Measurements from ENCODE around the gene PGM1.

The PGM1 gene

GRCh38 chr1:63601463-63601862, 8.3 kb downstream of the PGM1 start:
- no peak for DNase-seq

DNA sequence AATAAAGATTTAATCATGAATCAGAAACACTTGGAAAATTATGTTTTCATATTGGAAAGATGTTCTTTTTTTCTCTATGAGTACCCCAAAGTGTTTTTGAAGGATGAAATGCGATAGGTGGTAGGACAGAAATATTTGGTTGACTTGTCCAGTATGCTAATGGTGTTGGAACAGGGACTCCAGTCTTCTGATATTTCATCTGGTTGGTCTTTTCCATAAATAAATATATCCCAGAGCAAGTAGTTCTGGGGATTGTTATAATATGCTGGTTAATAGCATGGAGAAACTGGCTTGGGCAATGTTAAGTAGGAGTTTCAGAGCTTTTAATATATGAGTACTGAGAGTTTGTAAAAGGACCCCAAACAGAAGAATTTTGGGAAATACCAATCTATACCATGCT, 8.7 kb downstream of the PGM1 start:
- DNase-seq: no peak

DNA sequence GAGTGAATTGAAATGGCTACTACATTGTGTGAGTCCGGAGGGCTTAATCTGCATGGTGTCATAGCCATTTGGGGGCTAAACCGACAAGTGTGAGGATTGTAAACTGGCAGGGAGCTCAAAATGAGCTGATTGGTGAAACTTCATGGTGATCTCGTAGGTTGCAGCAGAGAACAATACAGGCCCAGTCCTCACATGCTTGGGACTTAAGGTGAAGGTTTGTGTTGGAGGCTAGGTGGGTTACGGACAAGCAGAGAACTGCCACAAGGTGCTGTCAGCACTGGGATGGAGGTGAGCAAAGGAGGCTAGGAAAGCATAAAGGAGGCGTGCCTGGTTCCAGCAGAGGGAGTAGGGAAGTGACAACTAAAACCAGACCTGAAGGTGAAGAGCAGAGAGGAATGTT, 9.4 kb downstream of the PGM1 start:
- no peak for DNase-seq

GRCh38 chr1:63603810-63604209, 10.6 kb downstream of the PGM1 start:
- DNase-seq: no peak

GRCh38 chr1:63607322-63607721, 14.1 kb downstream of the PGM1 start:
- DNase-seq: no peak

GRCh38 chr1:63611231-63611630, 18.0 kb downstream of the PGM1 start:
- no peak for DNase-seq

GRCh38 chr1:63612564-63612963, 19.4 kb downstream of the PGM1 start:
- DNase-seq: no peak

DNA sequence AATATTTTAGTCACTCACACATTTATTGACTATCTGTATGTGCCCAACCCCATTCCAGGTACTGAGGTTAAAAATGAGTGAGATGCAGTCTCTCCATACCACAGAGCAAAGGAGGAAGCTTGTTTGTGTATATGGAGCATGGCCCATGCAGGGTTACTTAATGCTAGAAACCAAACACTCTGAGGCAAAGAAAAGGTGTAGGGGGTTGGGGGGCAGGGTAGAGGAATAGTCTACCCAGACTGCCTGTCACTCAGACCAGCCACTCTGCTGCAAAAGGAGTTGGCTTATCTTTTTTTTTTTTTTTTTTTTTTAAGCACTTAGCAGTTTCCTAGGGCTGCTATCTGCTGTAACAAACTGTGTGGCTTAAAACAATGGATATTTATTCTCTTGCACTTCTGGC, 19.8 kb downstream of the PGM1 start:
- DNase-seq: no peak

DNA sequence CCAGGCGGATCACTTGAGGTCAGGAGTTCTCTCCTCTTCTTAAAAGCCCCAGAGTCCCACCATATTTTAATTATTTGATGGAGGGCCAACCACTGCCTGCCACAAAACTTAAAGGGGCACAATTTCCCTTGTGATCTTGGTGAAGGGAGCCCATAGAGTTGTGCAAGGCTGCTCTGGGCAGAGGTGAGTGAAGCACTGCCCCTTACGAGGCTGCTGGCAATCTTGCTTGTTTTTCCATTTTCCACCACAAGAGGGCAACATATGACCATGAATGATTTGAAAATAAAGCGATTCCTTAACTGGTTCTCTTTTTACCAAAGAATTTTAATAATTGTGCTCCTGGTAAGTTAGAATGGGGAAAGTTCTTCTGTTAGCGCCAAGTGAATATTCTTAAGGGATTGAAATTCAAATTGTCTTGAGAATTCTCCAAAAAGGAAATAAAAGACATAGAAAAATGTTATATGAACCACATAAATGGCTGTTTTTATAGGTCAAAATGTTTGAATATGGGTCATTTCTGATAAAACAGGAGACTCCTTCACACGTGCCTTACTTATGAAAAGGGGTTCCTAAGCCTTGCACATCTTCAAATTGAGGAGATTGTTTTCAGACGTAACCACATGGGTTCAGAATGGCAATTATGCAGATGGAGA, 22.7 kb downstream of the PGM1 start:
- peak in 3 of 4 experiments; percentile 1 to 32 (median 24) for DNase-seq

GRCh38 chr1:63617450-63617849, 24.2 kb downstream of the PGM1 start:
- DNase-seq: no peak

- DNase-seq: no peak
Observed at GRCh38 chr1:63618011-63618410, 24.8 kb downstream of the PGM1 start.

- DNase-seq: no peak
Observed at GRCh38 chr1:63619558-63619957, 26.3 kb downstream of the PGM1 start.

DNA sequence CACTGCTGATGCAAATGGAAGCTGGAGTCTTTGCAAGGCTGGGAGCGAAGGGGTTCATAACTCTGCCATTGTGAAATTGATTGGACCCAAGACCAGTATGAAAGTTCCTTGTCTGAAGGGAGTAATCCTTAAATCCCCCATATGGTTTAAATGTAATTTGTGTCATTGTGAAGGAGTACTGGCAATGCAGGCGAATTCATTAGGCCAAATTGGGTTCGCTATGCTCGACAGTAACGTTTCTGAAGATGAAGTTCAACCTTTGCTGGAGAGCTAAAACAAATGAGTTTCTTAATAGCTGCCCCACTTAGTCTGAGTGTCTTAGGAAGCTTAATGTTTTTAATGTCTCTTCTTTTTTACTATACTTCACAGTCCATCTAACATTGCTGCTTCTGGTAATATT, 27.5 kb downstream of the PGM1 start:
- DNase-seq: no peak

DNA sequence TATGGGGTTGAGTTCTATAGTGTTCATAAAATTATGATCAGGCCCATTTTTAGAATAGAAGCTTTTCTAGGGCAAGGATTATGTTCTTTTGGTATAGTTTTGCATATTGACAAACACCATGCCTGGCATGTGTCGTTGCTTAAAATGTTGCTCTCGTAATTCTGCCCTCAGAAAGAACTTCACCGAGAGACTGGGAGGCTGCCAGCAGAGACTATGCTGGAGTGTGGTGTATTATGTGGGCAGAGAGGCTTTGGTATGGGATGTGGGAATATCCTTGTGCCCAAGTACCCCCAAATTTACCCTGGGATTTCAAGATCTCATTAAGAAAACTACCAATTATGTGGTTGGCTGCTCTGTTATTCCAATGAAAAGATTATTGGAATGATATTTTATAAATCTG, 27.9 kb downstream of the PGM1 start:
- DNase-seq: no peak

DNA sequence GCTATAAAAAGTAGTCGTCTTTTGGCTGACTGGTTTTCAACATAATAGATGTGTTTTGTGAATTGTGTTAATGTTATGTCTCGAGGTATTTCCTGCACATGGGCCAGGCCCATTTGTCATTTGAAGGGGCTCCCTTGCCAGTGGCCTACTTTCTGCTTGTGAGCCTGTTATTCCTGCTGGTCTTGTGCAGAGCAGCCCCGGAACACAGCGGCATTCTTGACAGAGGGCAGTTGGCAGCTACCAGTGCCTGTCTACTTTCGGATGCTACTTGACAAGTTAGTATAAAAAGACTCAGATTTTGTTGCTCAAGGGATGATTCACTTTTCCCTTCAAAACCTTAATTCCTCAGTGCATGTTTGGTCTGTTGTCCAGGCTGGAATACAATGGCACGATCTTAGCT, 28.5 kb downstream of the PGM1 start:
- DNase-seq: no peak

DNA sequence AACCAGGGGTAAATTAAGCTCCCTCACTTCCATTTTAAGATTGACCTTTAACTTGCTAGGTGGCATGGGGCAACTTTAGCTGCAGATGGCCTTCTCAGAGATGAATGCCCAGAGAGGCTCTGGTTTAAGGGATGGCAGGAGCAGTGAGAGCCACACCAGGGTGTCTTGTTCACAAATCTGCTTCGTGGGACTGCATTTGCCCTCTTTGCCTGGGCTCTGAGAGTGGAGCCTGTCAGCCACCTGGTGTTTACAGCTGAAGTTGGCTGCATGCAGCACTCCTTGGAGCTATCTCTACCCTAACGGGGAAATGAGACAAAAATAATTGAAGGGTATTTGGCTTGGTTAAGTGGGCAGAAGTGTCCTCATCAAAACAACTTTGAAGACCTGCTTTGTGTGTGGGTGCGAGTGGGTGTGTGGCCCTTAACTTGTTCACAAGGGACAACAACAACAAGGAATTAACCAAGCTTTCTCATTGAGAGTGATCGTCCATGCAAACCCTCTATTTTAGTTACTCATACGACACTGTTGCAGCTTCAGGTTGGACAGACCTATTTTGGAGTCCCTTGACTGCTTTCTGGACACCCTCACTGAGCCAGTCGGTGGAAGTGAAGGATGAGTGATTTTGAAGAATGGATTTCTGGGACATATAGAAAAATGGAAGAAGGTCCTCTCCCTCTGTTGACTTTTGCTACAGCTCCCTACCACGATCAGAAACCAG, 29.8 kb downstream of the PGM1 start:
- no peak for DNase-seq

GRCh38 chr1:63623952-63624351, 30.7 kb downstream of the PGM1 start:
- DNase-seq: no peak

DNA sequence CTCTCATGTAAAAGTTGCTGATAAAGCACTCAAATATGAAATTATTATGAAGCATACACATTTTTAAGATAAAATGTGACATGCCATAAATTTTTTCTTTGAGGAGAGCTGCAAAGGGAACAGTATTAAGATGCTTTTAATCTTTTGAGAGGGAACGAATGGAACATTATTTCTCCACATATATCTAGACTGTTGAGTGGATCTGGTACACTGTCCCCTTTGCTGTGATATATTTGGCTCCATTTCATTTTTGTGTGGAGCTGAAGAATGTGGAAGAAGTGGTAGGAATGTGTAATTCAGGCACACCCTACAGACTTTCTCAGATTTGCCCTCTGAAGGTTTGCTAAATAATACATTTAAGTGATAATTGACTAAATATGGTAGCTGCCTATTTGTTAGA, 31.7 kb downstream of the PGM1 start:
- no peak for DNase-seq

- no peak for DNase-seq
Observed at GRCh38 chr1:63626222-63626621, 33.0 kb downstream of the PGM1 start.

DNA sequence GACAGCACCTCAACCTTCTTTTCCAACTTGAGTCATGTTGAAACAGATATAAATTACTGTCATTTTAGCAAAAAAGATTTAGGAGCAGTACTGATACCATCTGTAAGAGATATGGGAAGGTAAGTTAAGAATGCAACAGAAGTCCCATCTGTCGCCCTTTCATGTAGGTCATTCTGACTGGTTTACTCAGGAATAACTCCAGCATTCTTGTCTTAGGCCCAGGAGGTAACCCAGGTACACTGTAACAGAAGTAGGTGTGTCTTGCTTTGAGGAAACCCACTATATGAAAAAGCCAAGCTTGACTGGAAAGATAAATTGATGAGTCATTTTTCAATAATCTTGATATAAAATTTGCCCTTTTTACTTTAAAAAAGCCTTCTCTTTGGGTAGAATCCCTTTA, 35.4 kb downstream of the PGM1 start:
- no peak for DNase-seq

DNA sequence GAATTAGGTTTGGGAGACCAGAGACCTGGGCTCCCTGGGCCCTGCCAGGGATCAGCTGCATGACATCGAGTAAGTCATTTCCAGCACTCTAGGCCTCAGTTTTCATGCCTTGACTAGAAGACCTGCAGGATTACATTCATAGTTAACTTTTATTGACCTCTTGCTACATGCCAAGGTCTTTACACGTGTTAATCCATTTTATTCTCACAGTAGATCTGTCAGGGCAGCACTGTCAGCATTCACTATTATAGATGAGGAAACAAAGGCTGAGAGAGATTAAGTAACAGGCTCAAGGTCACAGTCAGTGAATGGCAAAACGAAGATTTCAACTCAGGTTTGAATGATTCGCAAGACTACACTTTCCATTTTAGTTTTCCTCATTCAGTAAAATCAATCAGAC, 37.0 kb downstream of the PGM1 start:
- DNase-seq: no peak

- no peak for DNase-seq
Observed at GRCh38 chr1:63630666-63631065, 37.5 kb downstream of the PGM1 start.

GRCh38 chr1:63632110-63632509, 38.9 kb downstream of the PGM1 start:
- DNase-seq: no peak

DNA sequence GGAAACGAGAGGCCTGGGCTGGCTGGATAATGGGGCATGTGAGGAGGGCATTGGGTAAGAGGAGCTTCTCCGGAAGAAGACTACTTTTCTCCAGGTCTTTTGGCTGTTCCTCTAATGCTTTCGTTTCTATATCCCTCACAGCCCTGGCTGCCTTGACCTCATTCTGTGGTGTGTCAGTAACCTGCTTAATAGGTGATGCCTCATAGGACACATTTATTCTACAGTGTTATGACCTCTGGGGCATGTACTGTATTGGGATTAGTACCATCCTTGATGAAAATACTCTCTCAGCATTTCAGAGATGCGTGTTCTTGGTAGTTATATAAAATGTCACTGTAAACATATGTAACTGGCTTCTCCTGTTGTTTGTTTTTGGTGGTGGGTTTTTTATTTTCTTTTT, 40.1 kb downstream of the PGM1 start:
- no peak for DNase-seq

GRCh38 chr1:63634471-63634870, 41.3 kb downstream of the PGM1 start:
- no peak for DNase-seq

Measured in activated naive CD4-positive, alpha-beta T cell (primary cell).